SHP77 (cell line): Measurements from ENCODE around the gene RHPN2.
A peak's percentile ranks its signal among the peaks of the same experiment; 100 is the strongest.

Experiments
- DNase-seq, 2 experiments: peaks; one replicate each; lab custom pipeline; 2025; lab: John Stamatoyannopoulos, UW

RHPN2 gene

DNA sequence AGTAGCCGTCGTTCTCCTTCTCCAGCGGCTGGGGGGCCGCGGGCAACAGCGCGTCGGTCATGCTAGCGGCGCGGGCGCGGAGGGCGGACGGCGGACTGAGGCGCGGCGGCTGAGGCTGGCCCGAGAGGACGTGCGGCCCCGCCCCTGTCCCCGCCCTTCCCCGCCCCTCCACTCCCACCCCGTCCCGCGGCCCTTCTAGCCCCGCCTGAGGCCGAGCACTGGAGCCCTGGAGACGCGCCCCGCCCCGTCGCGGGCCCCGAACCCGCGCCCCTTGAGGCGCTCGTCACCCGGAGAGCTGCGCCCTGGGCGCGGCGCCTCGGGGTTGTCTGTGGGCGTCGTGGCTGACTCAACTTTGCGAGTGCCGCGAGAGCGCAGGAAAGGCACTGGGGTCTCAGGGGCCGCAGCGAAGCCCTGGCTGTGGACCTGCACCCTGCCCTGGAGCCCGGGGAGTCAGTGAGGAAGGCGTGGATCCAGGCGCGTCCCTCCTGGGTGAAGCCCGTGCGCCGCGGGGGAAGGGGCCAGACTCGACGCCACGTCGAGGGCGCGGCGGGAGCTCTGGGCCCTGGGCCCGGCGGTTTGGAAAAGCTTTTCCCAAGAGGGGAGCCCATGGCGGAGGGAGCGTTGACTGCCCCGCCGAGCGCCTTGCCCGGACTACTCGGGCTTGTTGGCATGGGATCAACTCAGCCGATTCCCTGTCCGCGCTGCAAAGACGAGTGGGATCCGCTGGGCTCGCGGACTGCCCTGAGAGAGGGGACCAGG is at the start of gene RHPN2:
Gene RHPN2, minus strand, starts transcription at position 97 of the 759 bp plus-strand sequence. Its CDS starts 36 bp downstream, at position 61.
- DNase-seq = no peak

DNA sequence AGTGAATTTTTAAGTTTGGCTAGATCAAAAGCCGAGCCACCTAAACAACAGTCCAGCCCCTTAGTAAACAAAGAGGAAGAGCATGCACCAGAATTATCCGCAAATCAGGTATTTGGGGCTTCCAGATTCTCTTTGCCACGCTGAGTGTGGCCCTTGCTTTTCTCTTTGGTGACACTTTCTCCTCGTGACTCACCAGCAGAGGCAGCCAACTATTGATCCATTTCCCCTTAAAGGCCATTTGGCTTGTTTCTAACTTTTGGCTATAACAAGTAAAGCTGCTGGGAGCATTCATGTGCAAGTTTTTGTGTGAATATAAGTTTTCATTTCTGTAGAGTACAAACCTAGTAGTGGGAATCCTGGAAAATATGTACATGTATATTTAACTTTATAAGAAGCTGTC is 49.6 kb upstream of the RHPN2 start:
- no peak for DNase-seq

DNA sequence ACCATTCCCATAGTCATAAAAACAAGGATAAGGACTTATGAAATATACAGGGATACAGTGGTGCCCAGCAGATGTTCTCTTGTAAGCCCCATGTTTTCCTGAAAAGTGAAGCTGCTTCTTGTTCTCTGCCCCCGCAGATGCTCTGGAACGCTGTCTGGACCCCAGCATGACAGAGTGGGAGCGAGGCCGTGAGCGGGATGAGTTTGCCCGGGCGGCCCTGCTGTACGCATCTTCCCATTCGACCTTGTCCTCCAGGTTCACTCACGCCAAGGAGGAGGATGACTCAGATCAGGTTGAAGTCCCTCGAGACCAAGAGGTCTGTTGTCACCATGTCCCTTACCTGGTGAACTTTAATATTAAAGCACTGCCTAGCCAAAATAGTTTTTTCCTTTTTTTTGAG is 46.9 kb upstream of the RHPN2 start:
- no peak for DNase-seq

DNA sequence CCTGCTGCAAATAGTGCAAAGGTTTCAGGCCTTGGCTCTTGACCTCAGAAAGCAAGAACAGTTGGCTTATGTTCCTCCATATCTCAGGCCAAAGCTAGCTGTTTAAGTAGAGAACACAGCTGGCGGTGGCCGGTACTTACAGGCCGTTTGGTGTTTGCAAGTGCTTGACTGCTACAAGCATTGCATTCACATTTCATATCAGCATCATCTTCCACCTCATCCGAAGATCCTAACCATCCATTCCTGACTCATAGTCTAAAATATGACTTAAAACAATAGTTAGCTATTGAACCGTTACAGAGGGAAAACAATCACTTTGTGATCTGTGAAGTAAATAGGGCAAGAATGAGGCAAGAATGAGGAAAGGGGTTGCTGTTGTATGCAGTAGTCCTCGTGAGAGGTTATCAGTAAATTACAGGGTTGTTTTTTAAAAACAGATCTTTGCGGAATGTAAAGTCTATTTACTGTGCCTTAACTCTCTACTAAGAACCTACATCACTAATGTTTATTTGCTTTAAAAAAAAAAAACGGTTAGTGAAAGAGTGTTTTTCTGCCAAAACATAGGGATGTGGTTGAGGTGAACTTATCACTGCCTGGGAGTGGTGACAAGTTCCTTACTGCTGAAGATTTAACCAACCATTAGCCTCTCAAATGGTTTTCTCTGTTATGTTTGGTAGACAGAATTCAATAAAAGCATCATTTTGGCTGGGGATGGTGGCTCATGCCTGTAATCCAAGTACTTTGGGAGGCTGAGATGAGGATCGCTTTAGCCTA is 45.6 kb upstream of the RHPN2 start:
- no peak for DNase-seq

DNA sequence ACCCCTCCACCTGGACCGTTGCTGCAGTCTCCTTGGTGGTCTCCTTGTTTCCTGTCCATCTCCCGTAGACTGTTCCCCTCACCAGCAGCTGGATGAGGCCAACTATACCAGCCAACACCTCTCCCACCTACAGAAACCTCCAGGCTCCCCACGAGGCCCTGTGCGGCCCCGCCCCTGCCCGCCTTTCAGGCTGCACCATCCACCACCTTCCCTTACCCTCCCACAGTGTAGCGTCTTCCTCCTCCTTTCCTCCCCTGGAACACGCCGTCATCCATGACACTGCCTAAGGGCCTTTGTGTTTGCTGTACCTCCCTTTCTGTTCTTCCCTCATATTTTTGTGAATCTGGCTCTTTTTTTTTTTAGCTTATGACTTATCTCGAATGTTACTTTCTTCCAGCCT is 43.5 kb upstream of the RHPN2 start:
- no peak for DNase-seq

DNA sequence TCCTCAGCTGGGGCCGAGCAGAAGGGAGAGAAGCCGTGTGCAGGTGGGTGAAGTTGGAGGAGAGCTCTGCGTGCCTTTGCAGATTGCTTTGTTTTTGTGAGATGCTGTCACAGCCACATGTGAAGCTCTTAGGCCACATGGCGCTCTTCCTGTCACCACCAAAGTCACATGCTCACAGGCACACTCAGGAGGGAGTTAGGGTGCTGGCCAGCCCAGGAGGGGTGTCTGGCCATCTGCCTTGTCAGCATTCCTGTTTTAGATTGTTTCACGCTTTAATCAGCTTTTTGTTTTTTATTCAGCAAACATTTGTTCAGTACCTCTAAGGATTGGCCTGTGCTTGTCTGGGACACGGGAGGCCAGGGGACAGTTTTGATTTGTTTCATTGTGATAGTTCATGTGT is 38.2 kb upstream of the RHPN2 start:
- no peak for DNase-seq

DNA sequence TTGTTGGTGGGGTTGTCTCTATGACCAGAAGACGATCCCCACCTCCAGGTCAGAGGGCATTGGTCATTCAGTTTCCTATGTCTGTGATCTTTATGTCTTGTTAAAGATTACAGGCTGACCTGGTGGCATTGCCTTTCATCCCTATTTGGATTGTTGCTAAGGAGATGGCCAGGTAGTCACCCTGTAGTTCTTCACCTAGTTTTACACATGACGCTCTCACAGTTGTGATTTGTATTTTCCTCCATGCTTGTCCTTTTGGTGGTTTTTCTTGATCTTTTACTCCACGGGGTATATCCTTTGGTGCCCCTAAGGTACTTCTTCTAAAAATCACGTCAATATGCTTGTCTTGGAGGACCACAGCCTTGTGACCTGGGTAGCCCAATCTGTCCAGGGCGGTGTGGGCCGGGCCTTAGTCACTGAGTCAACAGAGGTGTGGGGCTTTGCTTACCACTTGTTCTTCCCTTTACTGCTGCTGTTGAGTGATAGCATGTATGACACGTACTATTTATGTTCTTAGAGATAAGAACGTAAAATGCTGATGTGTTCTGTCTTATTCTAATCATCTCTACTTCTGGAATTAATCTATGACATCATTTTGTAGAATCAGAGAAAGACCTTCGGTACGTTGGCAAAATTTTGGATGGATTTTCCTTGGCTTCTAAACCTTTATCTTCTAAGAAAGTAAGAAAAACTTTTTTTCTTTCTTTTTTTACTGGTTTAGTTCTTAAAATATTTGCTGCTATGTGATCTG is 36.4 kb upstream of the RHPN2 start:
- DNase-seq = no peak

DNA sequence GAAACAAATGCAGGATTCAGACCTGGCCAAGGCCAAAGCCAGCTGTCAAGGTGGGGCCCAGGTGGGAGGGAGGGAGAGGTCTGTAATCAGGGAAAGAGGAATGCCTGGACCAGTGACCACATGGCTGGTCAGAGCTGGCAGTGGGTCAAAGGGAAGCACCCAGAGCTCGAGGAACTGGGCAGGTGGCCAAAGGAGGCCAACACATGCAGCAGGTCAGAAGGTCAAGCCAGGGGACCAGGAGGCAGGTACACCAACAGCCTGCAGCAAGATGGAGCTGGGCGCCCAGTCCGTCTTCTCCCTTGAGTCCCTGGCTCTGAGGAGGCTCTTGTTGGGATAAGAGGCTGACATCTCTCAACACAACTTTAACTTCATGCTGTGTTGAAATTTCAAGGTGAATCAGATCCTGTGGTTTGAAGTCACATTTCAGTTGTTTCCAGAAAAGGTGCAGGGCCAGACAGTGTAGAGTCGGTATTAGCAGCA is 33.4 kb upstream of the RHPN2 start:
- no peak for DNase-seq

DNA sequence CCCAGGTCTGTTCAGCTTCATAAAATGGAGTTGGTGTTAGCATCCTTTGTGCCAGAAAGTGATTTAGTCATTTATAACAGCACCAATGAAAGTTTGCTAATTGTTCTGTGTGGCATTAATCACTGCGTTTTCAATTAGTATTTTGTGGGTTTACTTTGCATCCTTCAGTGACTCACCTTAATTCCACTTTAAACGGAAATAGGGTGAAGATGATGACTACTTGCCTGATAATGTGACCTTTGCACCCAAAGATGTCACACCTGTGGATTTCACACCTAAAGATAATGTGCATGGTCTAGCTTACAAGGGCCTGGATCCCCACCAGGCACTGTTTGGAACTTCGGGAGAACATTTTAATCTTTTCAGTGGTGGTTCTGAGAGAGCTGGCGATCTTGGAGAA is 31.3 kb upstream of the RHPN2 start:
- DNase-seq = no peak

DNA sequence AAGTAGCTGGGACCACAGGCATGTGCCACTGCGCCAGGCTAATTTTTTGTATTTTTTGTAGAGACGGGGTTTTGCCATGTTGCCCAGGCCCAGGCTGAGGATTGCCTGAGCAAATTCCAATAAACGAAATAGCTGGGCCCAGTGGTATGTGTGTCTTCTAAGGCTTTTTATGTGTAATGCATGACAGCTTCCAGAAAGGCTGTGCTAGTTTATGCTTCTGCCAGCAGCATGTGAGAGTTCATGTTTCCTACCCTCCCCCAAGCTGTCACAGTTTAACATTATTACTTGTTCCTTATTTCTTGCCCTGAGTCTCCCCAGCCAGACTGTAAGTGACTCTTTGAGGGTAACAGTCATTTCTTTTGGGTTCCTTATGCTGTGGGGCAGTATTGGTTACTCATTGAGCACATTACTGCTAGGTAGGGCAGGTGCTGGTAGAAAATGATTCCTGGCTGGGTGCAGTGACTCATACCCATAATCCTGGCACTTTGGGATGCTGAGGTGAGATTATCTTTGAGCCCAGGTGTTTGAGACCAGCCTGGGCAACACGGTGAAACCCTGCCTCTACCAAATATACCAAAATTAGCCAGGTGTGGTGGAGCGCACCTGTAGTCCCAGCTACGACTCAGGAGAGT is 29.9 kb upstream of the RHPN2 start:
- DNase-seq = no peak

DNA sequence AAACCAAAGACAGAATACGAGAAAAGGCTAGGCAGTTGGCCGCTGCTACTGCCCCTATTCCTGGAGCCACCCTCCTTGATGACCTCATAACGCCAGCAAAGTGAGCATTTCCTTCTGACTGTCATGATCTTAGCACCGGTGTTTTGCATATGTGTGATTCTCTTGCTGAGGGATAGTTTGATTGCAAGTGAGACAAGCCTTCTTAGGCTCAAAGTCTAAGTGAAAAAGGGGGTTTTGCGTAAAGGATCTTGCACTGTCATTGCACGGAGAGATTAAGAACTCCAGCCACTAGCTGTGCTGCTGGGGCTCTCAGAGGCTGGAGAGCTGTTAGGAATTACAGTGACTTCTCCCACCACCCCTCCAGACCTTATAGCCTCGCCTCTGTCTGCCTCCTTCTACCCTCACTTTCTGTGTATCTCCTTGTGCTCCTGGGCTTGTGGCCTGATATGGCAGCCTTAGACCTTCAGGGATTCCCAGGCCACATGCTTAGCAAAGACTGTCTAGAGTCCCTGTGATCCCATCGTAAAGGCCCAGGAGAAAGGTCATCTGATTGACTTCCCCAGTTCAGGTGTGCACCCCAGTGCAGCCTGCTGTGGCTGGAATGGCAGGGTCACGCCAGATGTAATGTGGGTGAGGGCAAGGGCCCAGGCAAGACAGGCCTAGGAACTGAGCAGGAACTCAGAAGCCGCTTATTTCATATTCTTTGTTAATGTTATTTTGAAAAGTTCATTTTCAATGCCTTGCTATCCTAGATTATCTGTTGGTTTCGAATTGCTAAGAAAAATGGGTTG is 28.9 kb upstream of the RHPN2 start:
- DNase-seq = no peak

DNA sequence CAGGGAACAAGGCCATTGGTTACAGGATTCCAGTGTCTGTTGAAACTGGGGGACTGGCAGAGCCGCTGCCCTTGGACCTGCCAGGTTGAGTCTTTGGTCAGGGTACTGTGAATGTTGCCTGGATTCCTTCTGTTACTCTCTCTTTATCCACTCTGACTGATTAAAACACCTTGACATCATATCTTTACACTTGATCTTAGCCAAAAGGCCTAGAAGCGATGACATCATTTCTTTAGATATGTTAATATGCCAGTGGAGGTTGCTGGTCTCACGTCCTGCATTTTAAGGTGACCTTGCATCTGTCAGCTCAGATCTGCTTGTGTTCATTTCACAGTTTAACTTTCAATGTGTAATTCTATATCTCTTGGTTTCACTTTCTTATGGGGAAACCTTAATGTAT is 25.5 kb upstream of the RHPN2 start:
- no peak for DNase-seq

DNA sequence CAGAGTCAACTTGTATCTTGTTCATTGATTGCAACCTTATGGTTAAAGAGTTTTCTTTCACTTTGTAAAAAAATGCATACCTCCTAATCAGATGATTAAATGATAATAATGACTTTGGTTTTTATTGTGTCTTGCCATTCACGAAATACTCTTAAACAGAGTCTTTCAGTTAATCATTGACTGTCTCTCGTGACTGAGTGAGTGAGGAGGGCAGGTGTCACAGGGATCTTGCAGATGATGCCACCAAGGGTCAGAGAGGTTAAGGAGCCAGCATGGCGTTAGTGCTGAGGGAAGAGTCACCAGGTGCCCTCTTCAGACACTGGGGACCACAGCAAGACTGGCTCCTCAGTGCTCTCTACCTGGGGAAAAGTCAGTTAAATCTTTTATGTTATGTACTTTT is 24.3 kb upstream of the RHPN2 start:
- no peak for DNase-seq

DNA sequence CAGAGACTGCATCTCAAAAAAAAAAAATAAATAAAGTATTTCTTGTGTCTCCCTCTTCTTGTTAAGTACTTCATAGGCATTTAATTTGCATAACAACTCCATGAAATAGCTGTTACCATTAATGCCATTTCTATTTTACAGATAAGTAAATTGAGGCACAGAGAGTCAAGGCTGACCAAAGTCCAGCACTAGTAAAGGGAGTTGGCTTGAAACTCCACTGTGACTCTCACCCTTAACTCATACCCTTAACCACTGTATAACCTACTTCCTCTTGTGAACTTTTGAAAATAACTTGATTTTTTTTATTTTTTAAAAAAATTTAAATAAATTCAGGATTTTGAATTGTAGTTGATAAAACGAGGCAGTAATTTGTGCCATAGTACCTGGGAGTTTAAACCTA is 22.3 kb upstream of the RHPN2 start:
- no peak for DNase-seq

DNA sequence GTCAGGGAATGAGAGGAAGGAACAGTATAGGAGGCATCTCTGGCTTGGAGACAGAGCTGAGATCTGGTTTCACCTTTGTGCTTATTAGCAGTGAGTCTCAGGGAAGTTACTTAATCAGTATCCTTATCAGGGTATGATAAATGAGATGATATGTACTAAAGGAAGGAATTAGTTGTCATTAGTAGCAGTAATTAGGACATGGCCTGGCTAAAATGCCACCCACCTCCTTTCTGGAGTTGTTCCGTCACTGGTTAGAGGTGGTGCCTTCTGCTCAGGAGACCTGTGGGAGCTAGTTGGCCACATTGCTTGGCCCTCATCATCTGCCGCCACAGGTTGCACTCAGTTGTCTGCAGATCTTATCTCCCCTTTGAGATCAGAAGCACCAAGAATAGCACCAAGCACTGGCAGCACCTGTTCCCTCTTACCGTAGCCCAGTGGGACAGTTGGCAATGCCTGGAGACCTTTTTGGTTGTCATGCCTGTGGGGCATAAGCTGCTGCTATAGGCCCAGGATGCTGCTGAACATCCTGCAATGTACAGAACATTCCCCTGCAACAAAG is 21.0 kb upstream of the RHPN2 start:
- no peak for DNase-seq

DNA sequence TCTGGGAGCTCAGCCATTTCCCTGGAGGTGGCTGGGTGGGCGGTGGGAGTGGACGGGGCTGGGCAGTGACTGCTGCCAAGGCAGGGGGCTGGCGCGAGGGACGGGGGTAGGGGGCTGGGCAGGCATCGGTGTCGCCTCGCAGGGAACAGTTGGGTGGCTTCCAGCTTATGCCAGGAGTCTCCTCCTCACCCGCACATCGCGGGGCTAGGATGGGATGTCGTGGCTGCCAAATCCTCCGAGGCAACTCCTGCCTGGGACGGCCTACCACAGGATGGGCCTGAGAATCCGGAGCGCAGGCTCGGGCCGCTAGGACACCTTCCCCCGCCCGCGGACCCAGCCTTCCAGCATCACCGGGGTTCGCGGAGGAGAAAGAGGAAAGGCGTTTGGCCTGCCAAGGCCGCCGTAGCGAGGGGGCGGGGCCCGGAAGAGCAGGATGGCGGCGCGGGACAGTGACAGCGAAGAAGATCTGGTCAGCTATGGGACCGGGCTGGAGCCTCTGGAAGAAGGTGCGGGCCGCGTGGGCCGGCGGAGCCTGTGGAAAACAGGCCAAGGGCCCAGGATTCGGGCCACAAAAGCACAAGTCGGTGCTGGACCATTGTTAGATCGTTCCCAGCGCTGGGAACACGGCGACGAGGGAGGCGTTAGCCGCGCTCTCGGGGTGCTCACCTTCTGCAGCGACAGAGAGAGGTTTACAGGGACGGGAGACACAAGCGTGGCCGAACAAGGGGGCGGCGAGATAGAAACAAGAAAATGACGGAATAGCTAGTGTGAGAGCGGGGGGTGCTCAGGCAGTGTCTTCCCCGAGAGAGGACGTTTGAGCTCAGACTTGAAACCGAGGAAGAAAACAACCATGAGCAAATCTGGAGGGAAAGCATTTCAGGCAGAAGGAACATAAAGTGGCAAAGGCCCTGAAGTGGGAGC is 16.3 kb upstream of the RHPN2 start, which contains the start of gene GPATCH1:
Gene GPATCH1, plus strand, starts transcription at position 421 of the 921 bp plus-strand sequence. Its CDS starts 13 bp downstream, at position 434.
- peak; percentile 75 to 84 for DNase-seq

DNA sequence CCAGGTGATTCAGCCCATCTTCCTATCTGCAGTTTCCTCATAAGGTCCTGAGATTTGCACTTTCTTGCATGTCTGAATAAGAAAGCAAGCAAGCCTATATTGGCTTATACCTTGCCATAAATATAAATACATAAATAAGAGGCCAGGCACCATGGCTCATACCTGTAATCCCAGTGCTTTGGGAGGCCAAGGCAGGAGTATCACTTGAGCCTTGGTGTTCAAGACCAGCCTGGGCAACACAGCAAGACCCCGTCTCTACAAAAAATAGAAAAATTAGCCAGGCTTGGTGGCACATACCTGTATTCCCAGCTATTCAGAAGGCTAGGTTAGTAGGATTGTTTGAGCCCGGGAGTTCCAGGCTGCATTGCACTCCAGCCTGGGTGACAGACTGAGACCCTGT is 10.8 kb upstream of the RHPN2 start:
- no peak for DNase-seq

DNA sequence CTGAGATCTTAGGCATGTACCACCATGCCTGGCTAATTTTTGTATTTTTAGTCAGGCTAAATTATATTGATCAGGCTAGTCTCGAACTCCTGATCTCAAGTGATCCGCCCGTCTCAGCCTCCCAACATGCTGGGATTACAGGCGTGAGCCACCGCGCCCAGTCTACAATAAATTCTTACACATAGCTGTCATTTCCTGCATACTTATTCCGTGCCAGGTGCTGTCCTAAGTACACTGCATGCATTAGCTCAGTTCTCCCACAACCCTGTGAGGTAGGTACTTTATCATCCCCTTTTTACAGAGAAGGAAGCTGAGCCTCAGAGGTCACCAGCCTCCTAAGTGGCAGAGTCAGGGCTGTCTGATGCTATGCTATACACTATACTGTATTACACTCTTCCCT is 7.2 kb upstream of the RHPN2 start:
- no peak for DNase-seq

DNA sequence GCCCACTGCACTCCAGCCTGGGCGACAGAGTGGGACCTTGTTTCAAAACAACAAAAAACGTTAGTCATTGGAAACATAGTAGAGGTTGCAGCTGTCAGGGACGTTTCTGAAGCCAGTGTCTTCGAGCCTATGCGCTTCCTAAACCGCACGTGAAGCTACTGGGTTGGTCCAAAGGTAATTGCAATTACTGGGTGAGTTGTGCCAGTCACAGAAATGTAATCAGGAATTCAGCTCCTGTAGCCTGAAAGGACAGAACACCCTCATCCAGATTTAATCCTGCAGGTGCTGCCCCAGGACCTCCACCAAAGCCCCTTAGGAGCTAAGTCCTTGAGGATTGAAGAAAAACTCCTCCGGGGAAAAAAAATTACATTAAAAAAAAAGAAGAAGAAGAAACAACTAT is 2.4 kb upstream of the RHPN2 start:
- DNase-seq = no peak

DNA sequence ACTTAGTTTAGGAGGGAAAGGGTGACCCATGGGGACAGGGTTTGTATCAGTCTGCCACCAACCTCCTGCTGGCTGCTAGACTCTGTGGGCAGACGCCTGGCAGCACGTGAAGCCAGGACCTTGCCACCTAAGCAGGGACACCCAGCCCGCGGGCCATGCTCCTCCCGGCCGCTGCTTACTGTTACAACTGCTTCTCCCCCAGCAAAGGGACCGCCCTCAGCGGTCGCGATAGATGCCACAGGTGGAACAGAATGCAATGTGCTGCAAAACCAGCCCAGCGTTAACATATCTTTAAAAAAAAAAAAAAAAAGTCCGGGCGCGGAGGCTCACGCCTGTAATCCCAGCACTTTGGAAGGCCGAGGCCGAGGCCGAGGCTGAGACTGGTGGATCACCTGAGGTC is 1.9 kb upstream of the RHPN2 start:
- DNase-seq = no peak
